K562 (cell line): ENCODE measurements around the gene NUP50. TPM values are rescaled to one million over a fixed set of nuclear protein-coding genes. Genes with fewer than 3 reads are reported as not detected.
A peak's percentile ranks its signal among the peaks of the same experiment; 100 is the strongest.

Experiments
- CBX8 ChIP-seq: fragments of 200-600 bp; sonication (generic); IDR thresholded peaks from 2 replicates; pipeline ENCODE4 v1.6.1; 2012; ENCODE audit warnings: borderline replicate concordance, mixed run types, low read depth, mild to moderate bottlenecking, moderate library complexity, mixed read lengths, low read length, control low read depth, inconsistent platforms; ENCODE audit not compliant: poor library complexity, severe bottlenecking; ENCODE audit errors: extremely low read depth
- CHD7 ChIP-seq: fragments of 200-600 bp; sonication (generic); IDR thresholded peaks from one replicate; pipeline ENCODE4 v1.6.1; 2012; ENCODE audit warnings: mild to moderate bottlenecking, low read depth, low read length, inconsistent platforms
- HDAC6 ChIP-seq: IDR thresholded peaks from 2 replicates; pipeline ENCODE4 v1.6.1; 2012; ENCODE audit warnings: low read depth, mild to moderate bottlenecking, control low read depth, inconsistent platforms, low read length, moderate library complexity
- HDGF ChIP-seq: fragments of 450-650 bp; IDR thresholded peaks from 2 replicates; pipeline ENCODE4 v1.6.1; 2016
- HSF4 ChIP-seq: fragments of 250-450 bp; sonication (Bioruptor Pico); IDR thresholded peaks from 2 replicates; pipeline ENCODE4 v2.1.2; 2022; ENCODE audit warnings: mild to moderate bottlenecking, moderate library complexity, borderline replicate concordance
- KLF16 ChIP-seq: IDR thresholded peaks from 2 replicates; pipeline ENCODE4 v1.6.1; 2016; ENCODE audit warnings: antibody characterized with exemption
- MAFF ChIP-seq: IDR thresholded peaks from 2 replicates; pipeline ENCODE4 v1.6.1; 2012; ENCODE audit warnings: low read length, improper control_type of control experiment
- MECOM ChIP-seq: fragments of 250-450 bp; sonication (Bioruptor Pico); IDR thresholded peaks from 2 replicates; pipeline ENCODE4 v1.8.0; 2022; ENCODE audit warnings: inconsistent platforms
- NFRKB ChIP-seq: fragments of 450-650 bp; IDR thresholded peaks from 2 replicates; pipeline ENCODE4 v1.6.1; 2016; ENCODE audit warnings: low read depth
- PCBP2 ChIP-seq: fragments of 200-400 bp; formaldehyde crosslinking; IDR thresholded peaks from 2 replicates; pipeline ENCODE4 v1.6.1; 2018; ENCODE audit warnings: low read length, low read depth, mild to moderate bottlenecking, moderate library complexity; ENCODE audit not compliant: poor library complexity, severe bottlenecking
- PHB2 ChIP-seq: fragments of 450-650 bp; IDR thresholded peaks from 2 replicates; pipeline ENCODE4 v1.6.1; 2017; ENCODE audit warnings: low read depth
- PML ChIP-seq: IDR thresholded peaks from 2 replicates; pipeline ENCODE4 v1.6.1; 2012; ENCODE audit warnings: low read length, inconsistent platforms
- RBM15 ChIP-seq: fragments of 200-400 bp; formaldehyde crosslinking; IDR thresholded peaks from 2 replicates; pipeline ENCODE4 v1.6.1; 2018; ENCODE audit warnings: mild to moderate bottlenecking, low read length, moderate library complexity; ENCODE audit not compliant: insufficient read depth
- SLC30A9 ChIP-seq: fragments of 250-450 bp; sonication (Bioruptor Pico); IDR thresholded peaks from 2 replicates; pipeline ENCODE4 v1.8.0; 2022; ENCODE audit warnings: mild to moderate bottlenecking, moderate library complexity
- TFAM ChIP-seq: fragments of 250-450 bp; sonication (Bioruptor Pico); conservative IDR thresholded peaks from 2 replicates; pipeline ENCODE4 v1.5.0; 2021; ENCODE audit warnings: mild to moderate bottlenecking, moderate library complexity
- XRCC3 ChIP-seq: fragments of 450-650 bp; IDR thresholded peaks from 2 replicates; pipeline ENCODE4 v1.6.1; 2017; ENCODE audit warnings: mild to moderate bottlenecking, moderate library complexity
- ZNF699 ChIP-seq: fragments of 250-450 bp; sonication (Bioruptor Pico); IDR thresholded peaks from 2 replicates; pipeline ENCODE4 v1.8.0; 2021; ENCODE audit warnings: mild to moderate bottlenecking, moderate library complexity; ENCODE audit not compliant: insufficient replicate concordance
- polyA plus RNA-seq, 8 experiments: library from polyadenylated mRNA; depleted of rRNA in 4 of 8; stranded (reverse) in 5 of 8; unstranded in 3 of 8; fragments of >200 nt; fragmentation: Nextera tagmentation in 2 of 8; fragmentation: Illumina TruSeq in 1 of 8; extraction: Ambion mirVana in 2 of 8; extraction: Trizol in 1 of 8; gene quantifications; 2 replicates each; pipeline versions ENCODE4 v1.2.1 to v1.2.3, GENCODE V29; 2011 to 2014; ENCODE audit warnings: inconsistent platforms in 1 of 8, missing spikeins in 1 of 8
- total RNA-seq, 7 experiments: library from RNA; depleted of rRNA in 6 of 7; stranded (reverse); fragments of >200 nt in 6 of 7; fragmentation: Illumina TruSeq in 2 of 7; extraction: Trizol in 2 of 7; gene quantifications; 2 replicates each; pipeline versions ENCODE4 v1.2.1 to v1.2.3, GENCODE V29; 2011 to 2021; ENCODE audit warnings: low replicate concordance in 1 of 7

NUP50 gene
- total and polyA plus RNA-seq, 9 of the 15 experiments (the other 6 are each of a cell fraction or from before 2014, with no cell fraction given), result 23.8 to 83.7 (median 55.3) TPM

GRCh38 chr22:45163451-45164269 is at the start of gene NUP50 (continued):
- no peak for TF ChIP-seq HDAC6
- TF ChIP-seq PHB2, result no peak
- no peak for TF ChIP-seq HSF4 (CRISPR knock-in tag)
- TF ChIP-seq PML, result peak; percentile 20; the same call in 1 of the 2 replicates
- no peak for TF ChIP-seq PCBP2
- no peak for TF ChIP-seq KLF16
- TF ChIP-seq RBM15, result no peak
- TF ChIP-seq XRCC3, result no peak
- TF ChIP-seq HDGF, result no peak
- no peak for TF ChIP-seq SLC30A9 (CRISPR knock-in tag)
- TF ChIP-seq NFRKB, result no peak
- TF ChIP-seq ZNF699 (CRISPR knock-in tag), result no peak
- no peak for TF ChIP-seq MAFF
- TF ChIP-seq TFAM (CRISPR knock-in tag), result no peak
- no peak for TF ChIP-seq MECOM (CRISPR knock-in tag)
- no peak for TF ChIP-seq CHD7
- TF ChIP-seq CBX8, result no peak
